Epithelial cell of proximal tubule (primary cell): ENCODE data around the gene GATA3. TPM values are rescaled to one million over a fixed set of nuclear protein-coding genes. Genes with fewer than 3 reads are reported as not detected.

Experiments used
- DNase-seq: peaks from one replicate; pipeline ENCODE4 v3.0.0-alpha.2; 2011; ENCODE audit warnings: low read depth
- H3K4me3 ChIP-seq: 2 replicates; pipeline ENCODE4 v1.5.1; 2011; ENCODE audit warnings: low read depth, mild to moderate bottlenecking, low read length
- CTCF ChIP-seq: conservative IDR thresholded peaks from 2 replicates; pipeline ENCODE4 v1.5.1; 2012; ENCODE audit warnings: low read depth, mild to moderate bottlenecking, low read length
- total RNA-seq: library from RNA; depleted of rRNA; stranded (reverse); fragments of >200 nt; gene quantifications from 2 replicates; pipeline ENCODE4 v1.2.3, GENCODE V29; 2015

GATA3 gene
- total RNA-seq, 1 donor from 2014 or later: 3.2 TPM

GRCh38 chr10:8124436-8124835 lies 69.9 kb downstream of the GATA3 start:
- no peak overlapping the region for H3K4me3 ChIP-seq
- TF ChIP-seq CTCF: no peak
- DNase-seq: no peak

Other genes starting within 250 kb of the GATA3 start
- 3.0 and 4.8 TPM in 2 replicates for gene TAF3, start 236.2 kb upstream of the GATA3 start, total RNA-seq